ENCODE results near the gene LIPT1. TPM values are rescaled to one million over a fixed set of nuclear protein-coding genes. Genes with fewer than 3 reads are reported as not detected.
"Not testable (repeated sequence)": the region's sequence is repeated elsewhere in the genome, so short reads cannot be mapped to it uniquely, and the experiment has no call there.

Gene LIPT1
- total RNA-seq, 6 experiments from 2014 or later, result 1.9 to 5.0 (median 3.6) TPM

- Histone ChIP-seq H3K27me3 (no peaks in the 10 kb centered on the region), H3K9me3 (no peaks in the 10 kb centered on the region), H3K4me3 (no peak overlapping the region), H3K27ac (no peak overlapping the region), H3K4me1 (no peaks in the 10 kb centered on the region), H3K36me3 (peaks cover 0 to 15% (median 7%) of the 10 kb centered on the region in 4 donors)
- ATAC-seq (no peak), DNase-seq (no peak)
- 100% methylated on average over 1 of the region's 1 CpG for WGBS (ENCODE audit: insufficient coverage, low coverage, low lambda C conversion rate, missing lambda C conversion rate)
- intact Hi-C loops (cut with DNase I), result no loop called here
- TF ChIP-seq POLR2A (IDR thresholded peaks at IDR 0.05) (no peak), CTCF (IDR thresholded peaks at IDR 0.05) (no peak)
Observed at GRCh38 chr2:99190548-99190947, 35.8 kb downstream of the LIPT1 start.

- 90% methylated on average over 4 of the region's 4 CpGs for WGBS (ENCODE audit: insufficient coverage, low coverage, low lambda C conversion rate, missing lambda C conversion rate)
- H3K27me3 ChIP-seq; H3K27ac ChIP-seq; ATAC-seq; DNase-seq; H3K9me3 ChIP-seq; intact Hi-C loops (cut with DNase I); H3K4me3 ChIP-seq; H3K4me1 ChIP-seq: not testable (repeated sequence)
- H3K36me3 ChIP-seq, result peaks cover 0 to 32% (median 16%) of the 10 kb centered on the region in 4 donors
Observed at GRCh38 chr2:99192364-99192763, 37.6 kb downstream of the LIPT1 start.

GRCh38 chr2:99198103-99198841 lies 43.5 kb downstream of the LIPT1 start:
- no peaks in the 10 kb centered on the region for H3K4me1 ChIP-seq
- TF ChIP-seq CTCF (IDR thresholded peaks at IDR 0.05) (no peak), POLR2A (IDR thresholded peaks at IDR 0.05) (no peak)
- H3K27ac ChIP-seq, result no peak overlapping the region
- intact Hi-C loops (cut with DNase I), result no loop called here
- peaks cover 0 to 34% (median 18%) of the 10 kb centered on the region in 4 donors for H3K36me3 ChIP-seq
- WGBS (ENCODE audit: insufficient coverage, low coverage, low lambda C conversion rate, missing lambda C conversion rate), result 89% methylated on average over 3 of the region's 6 CpGs
- no peak for ATAC-seq
- no peak for DNase-seq
- H3K9me3 ChIP-seq, result no peaks in the 10 kb centered on the region
- H3K27me3 ChIP-seq, result no peaks in the 10 kb centered on the region
- no peak overlapping the region for H3K4me3 ChIP-seq

GRCh38 chr2:99200076-99200800 lies 45.5 kb downstream of the LIPT1 start:
- 70% methylated on average over 7 of the region's 7 CpGs for WGBS (ENCODE audit: insufficient coverage, low coverage, low lambda C conversion rate, missing lambda C conversion rate)
- TF ChIP-seq CTCF (IDR thresholded peaks at IDR 0.05) (no peak), POLR2A (IDR thresholded peaks at IDR 0.05) (no peak)
- Histone ChIP-seq H3K27me3 (no peaks in the 10 kb centered on the region), H3K27ac (no peak overlapping the region), H3K36me3 (peaks cover 0 to 28% (median 11%) of the 10 kb centered on the region in 4 donors), H3K4me3 (no peak overlapping the region), H3K4me1 (no peaks in the 10 kb centered on the region), H3K9me3 (no peaks in the 10 kb centered on the region)
- ATAC-seq (no peak), DNase-seq (no peak)
- intact Hi-C loops (cut with DNase I), result no loop called here

All from right lobe of liver (tissue), 6 donors.